ENCODE measurements around the gene IL1RAPL1.

GRCh38 chrX:29130905-29131304 lies 543.7 kb downstream of the IL1RAPL1 start:
- TF ChIP-seq CTCF (IDR thresholded peaks at IDR 0.05) (no peak), POLR2A (IDR thresholded peaks at IDR 0.05) (no peak)

Data from thyroid gland (tissue), 4 donors.